Right atrium auricular region (tissue), 2 donors: ENCODE data around the gene C3AR1. TPM values are rescaled to one million over a fixed set of nuclear protein-coding genes. Genes with fewer than 3 reads are reported as not detected.
A peak's percentile ranks its signal among the peaks of the same experiment; 100 is the strongest.
"Not testable (repeated sequence)": the region's sequence is repeated elsewhere in the genome, so short reads cannot be mapped to it uniquely, and the experiment has no call there.

Experiments used
- DNase-seq: peaks from one replicate; pipeline ENCODE4 v3.0.0-alpha.2; 2019; ENCODE audit warnings: low spot score
- H3K27ac ChIP-seq, 2 donors: fragments of 200-600 bp; sonication (generic); 1 replicate in 1 of 2; 2 replicates in 1 of 2; pipeline ENCODE4 v1.5.1; 2016 to 2019
- H3K27me3 ChIP-seq, 2 donors: fragments of 200-600 bp; sonication (generic); one replicate each; pipeline versions ENCODE4 v1.5.1 to v1.6.0; 2017 to 2019
- H3K36me3 ChIP-seq: fragments of 200-600 bp; sonication (generic); one replicate; pipeline ENCODE4 v1.5.1; 2016
- H3K4me1 ChIP-seq, 2 donors: fragments of 200-600 bp; sonication (generic); one replicate each; pipeline versions ENCODE4 v1.5.1 to v1.6.0; 2017 to 2019
- H3K4me3 ChIP-seq, 2 donors: fragments of 200-600 bp; sonication (generic); 1 replicate in 1 of 2; 2 replicates in 1 of 2; pipeline ENCODE4 v1.5.1; 2017 to 2019; ENCODE audit warnings: mild to moderate bottlenecking in 1 of 2, moderate library complexity in 1 of 2
- H3K9me3 ChIP-seq, 2 donors: fragments of 200-600 bp; sonication (generic); one replicate each; pipeline ENCODE4 v1.5.1; 2019
- total RNA-seq, 2 donors: library from RNA; depleted of rRNA; stranded (reverse); fragments of >200 nt; gene quantifications; one replicate each; pipeline ENCODE4 v1.1.0, GENCODE V29; 2016
- TF ChIP-seq, protein P1 (sequence below), 2 donors: fragments of 200-600 bp; sonication (generic); IDR thresholded peaks; one replicate each; pipeline ENCODE4 v1.5.1; 2019; ENCODE audit warnings: antibody characterized with exemption in 2 of 2

The C3AR1 gene
- total RNA-seq, 2 donors from 2014 or later: 3.4 to 10.6 TPM

DNA sequence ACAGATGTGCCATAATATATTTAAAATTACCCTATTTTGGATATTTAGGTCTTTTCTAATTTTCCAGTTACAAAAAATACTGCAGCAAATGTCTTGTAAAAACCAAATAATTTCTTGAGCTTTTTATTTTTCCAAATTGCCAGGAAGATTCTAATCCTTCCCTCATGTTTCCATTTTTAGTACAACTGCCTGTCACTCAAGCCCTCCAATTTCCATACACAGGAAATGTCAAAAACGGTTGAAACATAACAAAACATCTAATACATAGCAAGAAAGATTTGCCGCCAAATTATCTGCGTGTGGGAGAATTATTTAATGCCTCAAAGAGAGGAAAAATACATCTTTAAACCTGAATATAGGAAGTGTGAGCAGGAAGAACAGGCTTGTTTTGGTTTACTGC lies 36.0 kb downstream of the C3AR1 start:
- Histone ChIP-seq H3K4me3 (no peak overlapping the region), H3K27ac (no peak overlapping the region), H3K27me3 (no peaks in the 10 kb centered on the region), H3K36me3 (no peaks in the 10 kb centered on the region), H3K9me3 (no peaks in the 10 kb centered on the region), H3K4me1 (peaks cover 0 to 24% of the 10 kb centered on the region in 2 donors)
- DNase-seq: no peak
- TF ChIP-seq, protein P1, sequence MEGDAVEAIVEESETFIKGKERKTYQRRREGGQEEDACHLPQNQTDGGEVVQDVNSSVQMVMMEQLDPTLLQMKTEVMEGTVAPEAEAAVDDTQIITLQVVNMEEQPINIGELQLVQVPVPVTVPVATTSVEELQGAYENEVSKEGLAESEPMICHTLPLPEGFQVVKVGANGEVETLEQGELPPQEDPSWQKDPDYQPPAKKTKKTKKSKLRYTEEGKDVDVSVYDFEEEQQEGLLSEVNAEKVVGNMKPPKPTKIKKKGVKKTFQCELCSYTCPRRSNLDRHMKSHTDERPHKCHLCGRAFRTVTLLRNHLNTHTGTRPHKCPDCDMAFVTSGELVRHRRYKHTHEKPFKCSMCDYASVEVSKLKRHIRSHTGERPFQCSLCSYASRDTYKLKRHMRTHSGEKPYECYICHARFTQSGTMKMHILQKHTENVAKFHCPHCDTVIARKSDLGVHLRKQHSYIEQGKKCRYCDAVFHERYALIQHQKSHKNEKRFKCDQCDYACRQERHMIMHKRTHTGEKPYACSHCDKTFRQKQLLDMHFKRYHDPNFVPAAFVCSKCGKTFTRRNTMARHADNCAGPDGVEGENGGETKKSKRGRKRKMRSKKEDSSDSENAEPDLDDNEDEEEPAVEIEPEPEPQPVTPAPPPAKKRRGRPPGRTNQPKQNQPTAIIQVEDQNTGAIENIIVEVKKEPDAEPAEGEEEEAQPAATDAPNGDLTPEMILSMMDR (IDR thresholded peaks at IDR 0.05): no peak

DNA sequence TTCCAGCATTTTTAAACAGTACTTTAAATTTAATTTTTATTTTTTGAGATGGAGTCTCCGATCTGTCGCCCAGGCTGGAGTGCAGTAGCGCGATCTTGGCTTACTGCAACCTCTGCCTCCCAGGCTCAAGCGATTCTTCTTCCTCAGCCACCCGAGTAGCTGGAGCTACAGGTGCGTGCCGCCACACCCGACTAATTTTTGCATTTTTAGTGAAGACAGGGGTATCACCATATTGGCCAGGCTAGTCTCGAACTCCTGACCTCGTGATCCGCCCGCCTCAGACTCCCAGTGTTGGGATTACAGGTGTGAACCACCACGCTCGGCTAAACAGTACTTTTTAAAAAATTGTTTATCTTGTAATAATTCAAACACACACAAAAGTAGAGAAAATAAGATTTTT lies 37.9 kb downstream of the C3AR1 start:
- Histone ChIP-seq H3K27ac (no peak overlapping the region), H3K9me3 (no peaks in the 10 kb centered on the region), H3K36me3 (no peaks in the 10 kb centered on the region), H3K4me3 (no peak overlapping the region), H3K4me1 (peaks cover 0 to 5% of the 10 kb centered on the region in 2 donors), H3K27me3 (no peaks in the 10 kb centered on the region)
- TF ChIP-seq, protein P1 (IDR thresholded peaks at IDR 0.05): no peak
- DNase-seq: no peak

DNA sequence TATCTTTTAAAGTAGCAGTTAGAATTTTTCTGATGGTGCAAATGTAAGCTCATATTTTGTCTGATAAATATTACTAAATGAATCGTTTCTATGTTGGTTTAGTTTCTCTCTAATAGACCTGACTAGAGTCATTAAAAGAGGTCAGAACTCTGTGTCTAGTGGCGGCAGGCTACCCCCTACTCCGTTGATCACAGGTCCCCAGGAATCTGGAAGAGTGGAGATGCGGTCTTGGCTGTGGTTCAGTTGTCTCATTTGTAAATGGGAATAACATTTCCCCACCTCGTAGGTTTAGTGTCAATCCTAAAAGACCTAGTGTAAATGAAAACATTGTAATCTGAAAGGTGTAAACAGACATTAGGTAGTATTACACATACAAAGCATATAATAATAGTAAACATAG lies 38.3 kb downstream of the C3AR1 start:
- Histone ChIP-seq H3K36me3 (no peaks in the 10 kb centered on the region), H3K4me3 (peak overlapping the region in 1 of 2 donors; percentile 78), H3K27ac (peak overlapping the region in 1 of 2 donors; percentile 100), H3K9me3 (no peaks in the 10 kb centered on the region), H3K4me1 (peaks cover 0 to 5% of the 10 kb centered on the region in 2 donors), H3K27me3 (no peaks in the 10 kb centered on the region)
- TF ChIP-seq, protein P1 (IDR thresholded peaks at IDR 0.05): no peak
- no peak for DNase-seq

DNA sequence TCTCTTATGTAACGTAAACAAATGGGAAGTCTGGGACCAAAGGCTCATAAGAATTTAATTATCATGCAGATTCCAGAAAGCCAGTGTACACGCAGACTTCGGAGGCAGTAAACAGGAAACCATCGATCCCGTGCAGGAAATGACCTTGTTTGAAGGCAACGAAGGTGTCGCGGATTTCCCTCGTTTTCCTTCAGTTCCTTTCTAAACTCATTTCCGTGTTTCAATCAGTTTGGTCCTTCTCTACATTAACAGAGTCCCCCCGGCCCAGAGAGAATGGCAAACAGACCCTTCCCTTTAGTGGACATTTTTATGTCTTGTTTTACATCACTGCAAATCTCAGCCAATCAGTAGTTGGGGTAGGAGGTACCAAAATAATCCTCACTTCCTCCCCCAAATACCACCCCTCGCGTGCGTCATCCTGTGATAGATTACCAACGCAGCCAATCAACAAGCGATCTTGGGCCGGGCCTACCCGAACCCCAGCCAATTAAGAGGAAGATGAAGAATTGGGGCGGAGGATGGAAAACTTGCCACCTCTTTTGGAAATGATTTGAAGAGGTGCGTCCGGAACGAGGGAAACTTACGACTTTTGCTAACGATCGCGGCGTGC lies 39.8 kb downstream of the C3AR1 start:
- H3K4me1 ChIP-seq: no peaks in the 10 kb centered on the region
- peak; percentile 100 for DNase-seq
- peak overlapping the region; percentile 98 to 100 for H3K27ac ChIP-seq
- no peaks in the 10 kb centered on the region for H3K27me3 ChIP-seq
- peak overlapping the region; percentile 59 to 78 for H3K4me3 ChIP-seq
- TF ChIP-seq, protein P1 (IDR thresholded peaks at IDR 0.05): no peak
- H3K36me3 ChIP-seq: no peaks in the 10 kb centered on the region
- no peaks in the 10 kb centered on the region for H3K9me3 ChIP-seq

DNA sequence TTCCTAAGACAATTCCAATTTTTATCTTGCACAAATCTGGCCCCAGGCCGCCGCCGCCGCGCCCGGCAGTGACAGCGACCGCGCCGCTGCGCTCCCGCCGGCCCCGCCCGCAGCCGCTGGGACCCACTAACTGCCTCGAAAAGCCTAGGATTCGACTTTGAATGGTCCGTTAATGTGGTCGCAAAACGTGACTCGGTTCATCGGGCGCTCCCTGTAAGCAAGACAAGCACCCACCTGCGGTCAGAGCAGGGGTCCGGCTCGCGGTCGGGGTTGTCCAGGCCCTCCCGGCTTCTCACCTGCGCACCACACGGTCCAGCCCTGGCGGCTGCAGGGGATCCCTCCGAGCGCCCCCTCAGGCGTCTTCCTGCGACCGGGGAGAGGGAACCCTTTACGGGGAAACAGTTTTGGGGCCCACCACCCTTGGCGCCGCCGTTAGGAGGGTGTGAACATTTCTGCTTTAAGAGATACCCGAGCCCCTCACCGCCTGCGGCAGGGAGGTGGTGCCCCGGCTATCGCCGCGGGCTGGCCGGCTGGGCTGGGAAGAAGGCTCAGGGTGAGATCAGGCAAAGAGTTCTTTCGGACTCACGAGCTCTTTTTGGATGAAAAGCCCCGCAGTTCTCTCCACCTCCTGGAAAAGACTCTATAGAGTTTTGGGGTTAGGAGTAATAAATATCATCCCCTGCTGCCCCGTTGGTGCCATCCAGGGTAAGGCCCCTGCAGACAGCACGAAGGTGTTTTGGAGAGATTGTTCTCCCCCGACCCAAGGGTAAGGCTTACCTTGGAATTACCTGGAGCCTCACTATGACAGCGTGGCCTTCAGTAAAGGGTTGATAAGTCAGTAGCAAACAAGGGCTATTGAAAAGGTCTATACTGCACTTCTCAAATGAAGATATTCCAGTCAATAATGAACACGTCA lies 47.2 kb downstream of the C3AR1 start:
- H3K27me3 ChIP-seq: peaks cover 0 to 4% of the 10 kb centered on the region in 2 donors
- H3K9me3 ChIP-seq: no peaks in the 10 kb centered on the region
- peak overlapping the region; percentile 28 to 50 for H3K4me3 ChIP-seq
- DNase-seq: no peak
- peaks cover 0 to 11% of the 10 kb centered on the region in 2 donors for H3K4me1 ChIP-seq
- H3K36me3 ChIP-seq: no peaks in the 10 kb centered on the region
- TF ChIP-seq, protein P1 (IDR thresholded peaks at IDR 0.05): no peak
- H3K27ac ChIP-seq: no peak overlapping the region

DNA sequence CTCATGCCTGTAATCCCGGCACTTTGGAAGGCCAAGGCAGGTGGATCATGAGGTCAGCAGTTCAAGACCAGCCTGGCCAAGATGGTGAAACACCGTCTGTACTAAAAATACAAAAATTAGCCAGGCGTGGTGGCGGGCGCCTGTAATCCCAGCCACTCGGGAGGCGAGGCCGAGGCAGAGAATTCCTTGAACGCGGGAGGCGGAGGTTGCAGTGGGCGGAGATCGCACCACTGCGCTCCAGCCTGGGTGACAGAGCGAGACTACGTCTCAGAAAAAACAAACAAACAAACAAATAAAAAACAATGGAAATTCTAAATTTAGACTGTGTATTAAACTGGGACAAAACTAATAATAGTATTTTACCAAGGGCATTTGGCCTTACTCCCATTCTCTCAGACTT lies 47.9 kb downstream of the C3AR1 start:
- not testable (repeated sequence) for H3K27ac ChIP-seq, DNase-seq, H3K9me3 ChIP-seq, H3K27me3 ChIP-seq, H3K36me3 ChIP-seq
- H3K4me3 ChIP-seq: peak overlapping the region; percentile 28 to 50
- peaks cover 0 to 11% of the 10 kb centered on the region in 2 donors for H3K4me1 ChIP-seq
